Testis (tissue), 3 donors: ENCODE measurements around the gene HHATL. TPM values are rescaled to one million over a fixed set of nuclear protein-coding genes. Genes with fewer than 3 reads are reported as not detected.

Source experiments
- DNase-seq: peaks from one replicate; pipeline ENCODE4 v3.0.0-alpha.2; 2019
- H3K27ac ChIP-seq, 2 donors: fragments of 200-600 bp; sonication (generic); one replicate each; pipeline ENCODE4 v1.5.1; 2019
- H3K27me3 ChIP-seq: fragments of 200-600 bp; sonication (generic); one replicate; pipeline ENCODE4 v1.5.1; 2019
- H3K36me3 ChIP-seq: fragments of 200-600 bp; sonication (generic); one replicate; pipeline ENCODE4 v1.5.1; 2017; ENCODE audit warnings: low read depth; ENCODE audit errors: missing control alignments
- H3K4me1 ChIP-seq: fragments of 200-600 bp; sonication (generic); one replicate; pipeline ENCODE4 v1.5.1; 2019
- H3K4me3 ChIP-seq, 2 donors: fragments of 200-600 bp; sonication (generic); one replicate each; pipeline ENCODE4 v1.5.1; 2017 to 2019
- H3K9me3 ChIP-seq: fragments of 200-600 bp; sonication (generic); one replicate; pipeline ENCODE4 v1.5.1; 2017
- CTCF ChIP-seq, 3 experiments: fragments of 450-650 bp in 2 of 3; fragments of 200-600 bp in 1 of 3; sonication (generic) in 1 of 3; IDR thresholded peaks; one replicate each; pipeline ENCODE4 v1.5.1; 2016 to 2019; ENCODE audit warnings: antibody characterized with exemption in 3 of 3, mild to moderate bottlenecking in 2 of 3, moderate library complexity in 1 of 3
- POLR2A ChIP-seq: fragments of 450-650 bp; IDR thresholded peaks from one replicate; pipeline ENCODE4 v1.6.1; 2017; ENCODE audit warnings: antibody characterized with exemption, mild to moderate bottlenecking, moderate library complexity
- WGBS, 2 donors: methylation state at CpG; one replicate each; pipeline ENCODE4 v1.1.5; 2018; 5-methylcytosine and 5-hydroxymethylcytosine counted together
- intact Hi-C: fragments of 100-400 bp; cut with DNase I; formaldehyde crosslinking; loops from one replicate; pipeline ENCODE4 v1.15.1; 2023; ENCODE audit warnings: low total_unique reads
- polyA plus RNA-seq: library from polyadenylated mRNA; stranded (reverse); fragments of 350-450 nt; fragmentation: Illumina TruSeq; extraction: RNeasy Lipid Tissue Mini Kit (QIAGEN cat#74804); gene quantifications from one replicate; pipeline ENCODE4 v1.2.3, GENCODE V29; 2014; ENCODE audit warnings: low read depth, low replicate concordance; ENCODE audit not compliant: insufficient read depth
- total RNA-seq, 2 donors: library from RNA; depleted of rRNA; stranded (reverse); fragments of >200 nt; gene quantifications; one replicate each; pipeline ENCODE4 v1.2.3, GENCODE V29; 2016

HHATL gene
- total and polyA plus RNA-seq, 3 donors from 2014 or later: 6.1 to 7.2 (median 6.4) TPM

GRCh38 chr3:42739401-42740158, 37.0 kb upstream of the HHATL start:
- Histone ChIP-seq H3K36me3 (no peaks in the 10 kb centered on the region), H3K27ac (peak overlapping the region in 1 of 2 donors; percentile 11), H3K27me3 (no peaks in the 10 kb centered on the region), H3K4me3 (no peak overlapping the region), H3K4me1 (peaks cover 10% of the 10 kb centered on the region), H3K9me3 (no peaks in the 10 kb centered on the region)
- TF ChIP-seq POLR2A (no peak), CTCF (IDR thresholded peaks at IDR 0.05) (no peak)
- peak; percentile 85 for DNase-seq
- intact Hi-C loops: no loop called here
- 69 to 78% methylated on average over 9 to 12 of the region's 12 CpGs for WGBS, 2 donors

GRCh38 chr3:42736531-42736930, 33.9 kb upstream of the HHATL start:
- intact Hi-C loops: no loop called here
- TF ChIP-seq POLR2A (no peak), CTCF (IDR thresholded peaks at IDR 0.05) (no peak)
- H3K4me1 ChIP-seq: peaks cover 18% of the 10 kb centered on the region
- no peak for DNase-seq
- H3K9me3 ChIP-seq: no peaks in the 10 kb centered on the region
- H3K27ac ChIP-seq: no peak overlapping the region
- H3K36me3 ChIP-seq: no peaks in the 10 kb centered on the region
- H3K27me3 ChIP-seq: no peaks in the 10 kb centered on the region
- WGBS, 2 donors: 90 to 94% methylated on average over 5 to 6 of the region's 6 CpGs
- H3K4me3 ChIP-seq: no peak overlapping the region

GRCh38 chr3:42736081-42736480, 33.5 kb upstream of the HHATL start:
- intact Hi-C loops: no loop called here
- 38% methylated on average over 1 of the region's 1 CpG; no CpG with 5 or more reads in 1 of the 2 donors for WGBS, 2 donors

GRCh38 chr3:42735615-42736014, 33.0 kb upstream of the HHATL start:
- H3K27me3 ChIP-seq: no peaks in the 10 kb centered on the region
- no peak for DNase-seq
- intact Hi-C loops: no loop called here
- H3K4me1 ChIP-seq: peaks cover 18% of the 10 kb centered on the region
- no peak for TF ChIP-seq CTCF (IDR thresholded peaks at IDR 0.05)
- TF ChIP-seq POLR2A: no peak
- WGBS, 2 donors: 96 to 100% methylated on average over 5 to 12 of the region's 12 CpGs
- no peaks in the 10 kb centered on the region for H3K36me3 ChIP-seq
- no peak overlapping the region for H3K4me3 ChIP-seq
- H3K9me3 ChIP-seq: no peaks in the 10 kb centered on the region
- H3K27ac ChIP-seq: no peak overlapping the region

More at GRCh38 chr3:42736081-42736480, 33.5 kb upstream of the HHATL start:
- Histone ChIP-seq H3K4me3 (no peak overlapping the region), H3K9me3 (no peaks in the 10 kb centered on the region), H3K27ac (no peak overlapping the region), H3K27me3 (no peaks in the 10 kb centered on the region), H3K4me1 (peaks cover 18% of the 10 kb centered on the region), H3K36me3 (no peaks in the 10 kb centered on the region)
- TF ChIP-seq CTCF (IDR thresholded peaks at IDR 0.05) (no peak), POLR2A (no peak)
- DNase-seq: no peak

- TF ChIP-seq POLR2A (no peak), CTCF (IDR thresholded peaks at IDR 0.05) (no peak)
- Histone ChIP-seq H3K36me3 (no peaks in the 10 kb centered on the region), H3K4me3 (no peak overlapping the region), H3K9me3 (no peaks in the 10 kb centered on the region), H3K27ac (no peak overlapping the region), H3K27me3 (no peaks in the 10 kb centered on the region), H3K4me1 (peaks cover 17% of the 10 kb centered on the region)
- WGBS, 2 donors: 51 to 64% methylated on average over 8 of the region's 8 CpGs
- no peak for DNase-seq
- intact Hi-C loops: no loop called here
Measured at GRCh38 chr3:42735019-42735418, 32.4 kb upstream of the HHATL start.
